Measurements from ENCODE around the gene SATB2.

DNA sequence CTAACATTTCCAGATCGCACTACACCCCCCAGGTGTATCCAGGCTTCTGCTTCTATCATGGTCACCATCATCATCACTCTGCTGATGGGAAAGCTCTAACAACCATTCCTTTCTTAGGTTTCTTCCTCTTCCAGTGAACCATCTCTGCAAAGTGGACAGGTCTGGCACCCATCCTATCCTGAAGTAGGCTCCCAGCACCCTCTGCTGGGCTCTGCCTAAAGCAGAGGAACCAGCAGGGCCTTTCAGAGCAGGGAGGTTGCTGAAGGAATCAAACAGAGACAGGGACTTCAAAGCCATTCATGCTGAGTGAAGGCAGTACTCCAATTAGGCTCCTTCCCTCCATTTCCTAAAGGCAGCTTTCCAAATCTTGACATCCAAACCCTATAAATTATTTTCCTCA is 27.2 kb upstream of the SATB2 start:
- no peak for TF ChIP-seq POLR2A (IDR thresholded peaks at IDR 0.05)
- TF ChIP-seq CTCF (IDR thresholded peaks at IDR 0.05 in 8 of 11, conservative IDR thresholded peaks at IDR 0.05 in 3 of 11) = no peak

All from spleen (tissue), 7 donors.